ENCODE measurements around the gene CHN2. TPM values are rescaled to one million over a fixed set of nuclear protein-coding genes. Genes with fewer than 3 reads are reported as not detected.

The CHN2 gene
- total RNA-seq, 2 donors from 2014 or later, result 0.91 to 1.2 TPM

GRCh38 chr7:29162577-29162976, 32.0 kb upstream of the CHN2 start:
- no peak overlapping the region for H3K4me3 Mint-ChIP-seq
- no peaks in the 10 kb centered on the region for H3K4me1 Mint-ChIP-seq (ENCODE audit: low read depth)
- no peaks in the 10 kb centered on the region for H3K36me3 Mint-ChIP-seq (ENCODE audit: insufficient read depth in 2 of 2)
- peaks cover 2% of the 10 kb centered on the region in 2 donors for H3K9me3 Mint-ChIP-seq
- ATAC-seq (replicated peaks in 1 of 2), result no peak
- DNase-seq, result no peak
- no peak overlapping the region for H3K27ac Mint-ChIP-seq
- H3K27me3 Mint-ChIP-seq (ENCODE audit: low read depth), result peaks cover 40% of the 10 kb centered on the region

- Mint-ChIP-seq H3K4me3 (no peak overlapping the region), H3K9me3 (peaks cover 2% of the 10 kb centered on the region in 2 donors), H3K4me1 (ENCODE audit: low read depth) (no peaks in the 10 kb centered on the region), H3K27ac (no peak overlapping the region), H3K36me3 (ENCODE audit: insufficient read depth in 2 of 2) (no peaks in the 10 kb centered on the region), H3K27me3 (ENCODE audit: low read depth) (peaks cover 29% of the 10 kb centered on the region)
- DNase-seq (no peak), ATAC-seq (replicated peaks in 1 of 2) (no peak)
Measured at GRCh38 chr7:29163854-29164253, 30.7 kb upstream of the CHN2 start.

GRCh38 chr7:29167721-29168120, 26.9 kb upstream of the CHN2 start:
- Mint-ChIP-seq H3K4me1 (ENCODE audit: low read depth) (no peaks in the 10 kb centered on the region), H3K27me3 (ENCODE audit: low read depth) (peaks cover 17% of the 10 kb centered on the region), H3K27ac (no peak overlapping the region)

GRCh38 chr7:29170781-29171180, 23.8 kb upstream of the CHN2 start:
- no peak for DNase-seq
- H3K36me3 Mint-ChIP-seq (ENCODE audit: insufficient read depth in 2 of 2), result no peaks in the 10 kb centered on the region
- peaks cover 0 to 1% of the 10 kb centered on the region in 2 donors for H3K9me3 Mint-ChIP-seq
- H3K4me1 Mint-ChIP-seq (ENCODE audit: low read depth), result no peaks in the 10 kb centered on the region
- no peak for ATAC-seq (replicated peaks in 1 of 2)
- H3K4me3 Mint-ChIP-seq, result no peak overlapping the region
- no peak overlapping the region for H3K27ac Mint-ChIP-seq
- peaks cover 12% of the 10 kb centered on the region for H3K27me3 Mint-ChIP-seq (ENCODE audit: low read depth)

More at GRCh38 chr7:29167721-29168120, 26.9 kb upstream of the CHN2 start:
- ATAC-seq (replicated peaks in 1 of 2) (no peak), DNase-seq (no peak)
- Mint-ChIP-seq H3K4me3 (no peak overlapping the region), H3K36me3 (ENCODE audit: insufficient read depth in 2 of 2) (no peaks in the 10 kb centered on the region), H3K9me3 (peaks cover 0 to 2% of the 10 kb centered on the region in 2 donors)

GRCh38 chr7:29173458-29173857, 21.1 kb upstream of the CHN2 start:
- no peak overlapping the region for H3K4me3 Mint-ChIP-seq
- no peak overlapping the region for H3K27ac Mint-ChIP-seq
- no peak for DNase-seq
- no peaks in the 10 kb centered on the region for H3K36me3 Mint-ChIP-seq (ENCODE audit: insufficient read depth in 2 of 2)
- ATAC-seq (replicated peaks in 1 of 2), result no peak
- H3K27me3 Mint-ChIP-seq (ENCODE audit: low read depth), result peaks cover 14% of the 10 kb centered on the region
- H3K4me1 Mint-ChIP-seq (ENCODE audit: low read depth), result peaks cover 5% of the 10 kb centered on the region
- H3K9me3 Mint-ChIP-seq, result no peaks in the 10 kb centered on the region

- peak in 1 of 2 donors; percentile 10 for DNase-seq
- Mint-ChIP-seq H3K9me3 (no peaks in the 10 kb centered on the region), H3K36me3 (ENCODE audit: insufficient read depth in 2 of 2) (no peaks in the 10 kb centered on the region), H3K27me3 (ENCODE audit: low read depth) (peaks cover 7% of the 10 kb centered on the region), H3K4me3 (peak overlapping the region; percentile 6 to 42), H3K27ac (no peak overlapping the region), H3K4me1 (ENCODE audit: low read depth) (peaks cover 6% of the 10 kb centered on the region)
- peak; percentile 73 to 81 for ATAC-seq (replicated peaks in 1 of 2)
Measured at GRCh38 chr7:29177963-29178600, 16.5 kb upstream of the CHN2 start.

- H3K4me1 Mint-ChIP-seq (ENCODE audit: low read depth), result peaks cover 6% of the 10 kb centered on the region
- H3K9me3 Mint-ChIP-seq, result no peaks in the 10 kb centered on the region
- ATAC-seq (replicated peaks in 1 of 2) (no peak), DNase-seq (no peak)
- peaks cover 7% of the 10 kb centered on the region for H3K27me3 Mint-ChIP-seq (ENCODE audit: low read depth)
- no peak overlapping the region for H3K4me3 Mint-ChIP-seq
- no peaks in the 10 kb centered on the region for H3K36me3 Mint-ChIP-seq (ENCODE audit: insufficient read depth in 2 of 2)
- no peak overlapping the region for H3K27ac Mint-ChIP-seq
Measured at GRCh38 chr7:29179115-29179514, 15.5 kb upstream of the CHN2 start.

- ATAC-seq (replicated peaks in 1 of 2) (no peak), DNase-seq (no peak)
- H3K9me3 Mint-ChIP-seq, result no peaks in the 10 kb centered on the region
- H3K4me1 Mint-ChIP-seq (ENCODE audit: low read depth), result no peaks in the 10 kb centered on the region
- H3K27ac Mint-ChIP-seq, result no peak overlapping the region
- H3K4me3 Mint-ChIP-seq, result no peak overlapping the region
- H3K36me3 Mint-ChIP-seq (ENCODE audit: insufficient read depth in 2 of 2), result no peaks in the 10 kb centered on the region
- H3K27me3 Mint-ChIP-seq (ENCODE audit: low read depth), result peaks cover 9% of the 10 kb centered on the region
Measured at GRCh38 chr7:29184599-29184998, 10.0 kb upstream of the CHN2 start.

- Mint-ChIP-seq H3K4me3 (no peak overlapping the region), H3K27ac (no peak overlapping the region), H3K36me3 (ENCODE audit: insufficient read depth in 2 of 2) (no peaks in the 10 kb centered on the region), H3K9me3 (no peaks in the 10 kb centered on the region), H3K27me3 (ENCODE audit: low read depth) (peaks cover 20% of the 10 kb centered on the region), H3K4me1 (ENCODE audit: low read depth) (no peaks in the 10 kb centered on the region)
- DNase-seq (no peak), ATAC-seq (replicated peaks in 1 of 2) (no peak)
Measured at GRCh38 chr7:29185613-29186012, 9.0 kb upstream of the CHN2 start.

- Mint-ChIP-seq H3K27me3 (ENCODE audit: low read depth) (peaks cover 52% of the 10 kb centered on the region), H3K4me1 (ENCODE audit: low read depth) (no peaks in the 10 kb centered on the region), H3K4me3 (no peak overlapping the region), H3K36me3 (ENCODE audit: insufficient read depth in 2 of 2) (no peaks in the 10 kb centered on the region), H3K9me3 (no peaks in the 10 kb centered on the region), H3K27ac (no peak overlapping the region)
- DNase-seq, result peak; percentile 58 to 60
- peak; percentile 68 to 69 for ATAC-seq (replicated peaks in 1 of 2)
Measured at GRCh38 chr7:29189743-29190201, 4.8 kb upstream of the CHN2 start.

- ATAC-seq (replicated peaks in 1 of 2) (no peak), DNase-seq (no peak)
- peaks cover 4% of the 10 kb centered on the region for H3K4me1 Mint-ChIP-seq (ENCODE audit: low read depth)
- no peaks in the 10 kb centered on the region for H3K9me3 Mint-ChIP-seq
- no peak overlapping the region for H3K4me3 Mint-ChIP-seq
- H3K27ac Mint-ChIP-seq, result no peak overlapping the region
- H3K27me3 Mint-ChIP-seq (ENCODE audit: low read depth), result peaks cover 58% of the 10 kb centered on the region
- H3K36me3 Mint-ChIP-seq (ENCODE audit: insufficient read depth in 2 of 2), result no peaks in the 10 kb centered on the region
Measured at GRCh38 chr7:29190349-29191045, 4.1 kb upstream of the CHN2 start.

GRCh38 chr7:29192323-29192722, 2.3 kb upstream of the CHN2 start:
- Mint-ChIP-seq H3K27me3 (ENCODE audit: low read depth) (peaks cover 70% of the 10 kb centered on the region), H3K27ac (no peak overlapping the region), H3K9me3 (no peaks in the 10 kb centered on the region), H3K4me1 (ENCODE audit: low read depth) (peaks cover 16% of the 10 kb centered on the region), H3K36me3 (ENCODE audit: insufficient read depth in 2 of 2) (no peaks in the 10 kb centered on the region), H3K4me3 (no peak overlapping the region)
- ATAC-seq (replicated peaks in 1 of 2) (no peak), DNase-seq (no peak)

GRCh38 chr7:29192811-29193210, 1.8 kb upstream of the CHN2 start:
- Mint-ChIP-seq H3K4me1 (ENCODE audit: low read depth) (peaks cover 16% of the 10 kb centered on the region), H3K27ac (no peak overlapping the region), H3K27me3 (ENCODE audit: low read depth) (peaks cover 75% of the 10 kb centered on the region), H3K4me3 (no peak overlapping the region), H3K36me3 (ENCODE audit: insufficient read depth in 2 of 2) (no peaks in the 10 kb centered on the region), H3K9me3 (no peaks in the 10 kb centered on the region)
- DNase-seq, result no peak
- no peak for ATAC-seq (replicated peaks in 1 of 2)
